H1 (cell line): ENCODE measurements around the gene DENND1A. TPM values are rescaled to one million over a fixed set of nuclear protein-coding genes. Genes with fewer than 3 reads are reported as not detected.

Experiments
- KDM5A ChIP-seq: fragments of 200-600 bp; IDR thresholded peaks from 2 replicates; pipeline ENCODE4 v1.7.1; 2012; ENCODE audit warnings: mild to moderate bottlenecking, low read length, inconsistent platforms, mixed read lengths
- MAFK ChIP-seq: IDR thresholded peaks from 2 replicates; pipeline ENCODE4 v1.6.1; 2012; ENCODE audit warnings: low read depth, mild to moderate bottlenecking, improper control_type of control experiment, low read length
- SIRT6 ChIP-seq: IDR thresholded peaks from one replicate; pipeline ENCODE4 v1.7.1; 2012; ENCODE audit warnings: low read length, inconsistent platforms
- polyA plus RNA-seq, 7 experiments: library from polyadenylated mRNA; depleted of rRNA in 3 of 7; stranded (reverse) in 5 of 7; unstranded in 2 of 7; fragments of >200 nt in 5 of 7; fragments of 200-250 nt in 2 of 7; gene quantifications; 1 replicate in 5 of 7; 2 replicates in 1 of 7; 4 replicates in 1 of 7; pipeline versions ENCODE4 v1.2.1 to v1.2.3, GENCODE V29; 2011 to 2013; ENCODE audit warnings: missing spikeins in 2 of 7, mixed read lengths in 2 of 7
- total RNA-seq: library from RNA; stranded (reverse); fragmentation: NEBNext Ultra II Directional; extraction: Animal tissue kit (Norgen Biotek cat#: 25700); gene quantifications from 2 replicates; pipeline ENCODE4 v1.2.1, GENCODE V29; 2021

The DENND1A gene
- total and polyA plus RNA-seq, 2 of the 8 experiments (the other 6 are each of a cell fraction or from before 2014, with no cell fraction given) = 24.1 to 26.4 TPM

GRCh38 chr9:123416176-123416575 is 513.8 kb downstream of the DENND1A start (continued):
- TF ChIP-seq KDM5A (no peak), MAFK (no peak), SIRT6 (no peak)
